ENCODE measurements around the gene CIRBP.

CIRBP gene

GRCh38 chr19:1270213-1270853 is 1.2 kb downstream of the CIRBP start:
- DNase-seq, result no peak

- no peak for DNase-seq
Observed at GRCh38 chr19:1270854-1271527, 1.9 kb downstream of the CIRBP start.

- no peak for DNase-seq
Observed at GRCh38 chr19:1271528-1272422, 2.6 kb downstream of the CIRBP start.

GRCh38 chr19:1272423-1273262 is 3.5 kb downstream of the CIRBP start:
- no peak for DNase-seq

- no peak for DNase-seq
Observed at GRCh38 chr19:1273263-1274041, 4.3 kb downstream of the CIRBP start.

- DNase-seq, result no peak
Observed at GRCh38 chr19:1274081-1274851, 5.1 kb downstream of the CIRBP start.

GRCh38 chr19:1274852-1275259 is 5.7 kb downstream of the CIRBP start:
- DNase-seq, result no peak

- peak; percentile 83 for DNase-seq
Observed at GRCh38 chr19:1275260-1275975, 6.3 kb downstream of the CIRBP start, which contains the start of gene FAM174C. Gene FAM174C (plus strand): TSS chr19:1275530. CDS start chr19:1275550, 20 bp downstream.

- DNase-seq, result no peak
Observed at GRCh38 chr19:1275976-1276627, 7.0 kb downstream of the CIRBP start.

GRCh38 chr19:1276628-1277022 is 7.5 kb downstream of the CIRBP start:
- DNase-seq, result no peak

- DNase-seq, result no peak
Observed at GRCh38 chr19:1277061-1277460, 7.9 kb downstream of the CIRBP start.

- DNase-seq, result no peak
Observed at GRCh38 chr19:1278074-1278473, 8.9 kb downstream of the CIRBP start.

GRCh38 chr19:1278713-1279660 is 9.9 kb downstream of the CIRBP start:
- DNase-seq, result no peak

- DNase-seq, result peak; percentile 32
Observed at GRCh38 chr19:1279782-1280341, 10.7 kb downstream of the CIRBP start.

- no peak for DNase-seq
Observed at GRCh38 chr19:1280636-1281568, 11.8 kb downstream of the CIRBP start.

GRCh38 chr19:1281569-1282287 is 12.6 kb downstream of the CIRBP start:
- DNase-seq, result no peak
